Pancreas (tissue), 10 donors: ENCODE data around the gene STXBP5. TPM values are rescaled to one million over a fixed set of nuclear protein-coding genes. Genes with fewer than 3 reads are reported as not detected.

Source experiments
- ATAC-seq, 4 donors: fragments of 200-7000 bp; cut with Tn5 transposase; one replicate each; pipeline versions ENCODE4 v1.8.0 to v1.9.1; 2020; ENCODE audit warnings: mild to moderate bottlenecking in 4 of 4, moderate library complexity in 4 of 4
- DNase-seq, 6 donors: peaks; one replicate each; pipeline ENCODE4 v3.0.0-alpha.2; 2020
- FAIRE-seq: peaks from 2 replicates; lab custom pipeline; 2012; peaks lifted over from hg19 to GRCh38; lab: Jason Lieb, UNC
- H3K27ac ChIP-seq, 4 donors: fragments of 200-600 bp; sonication (generic); 1 replicate in 3 of 4; 2 replicates in 1 of 4; pipeline versions ENCODE4 v1.5.0 to v1.8.0; 2020
- H3K27me3 ChIP-seq, 4 donors: fragments of 200-600 bp; one replicate each; pipeline ENCODE4 v1.8.0; 2021
- H3K36me3 ChIP-seq, 3 donors: fragments of 200-600 bp; sonication (generic) in 1 of 3; one replicate each; pipeline versions ENCODE4 v1.5.0 to v1.8.0; 2020 to 2021
- H3K4me1 ChIP-seq, 3 donors: fragments of 200-600 bp; one replicate each; pipeline ENCODE4 v1.8.0; 2021
- H3K4me3 ChIP-seq, 4 donors: fragments of 200-600 bp; sonication (generic) in 2 of 4; one replicate each; pipeline versions ENCODE4 v1.5.0 to v1.8.0; 2020 to 2021
- H3K9me3 ChIP-seq, 4 donors: fragments of 200-600 bp; one replicate each; pipeline ENCODE4 v1.8.0; 2021
- CTCF ChIP-seq, 4 donors: fragments of 200-600 bp; sonication (generic) in 3 of 4; IDR thresholded peaks; one replicate each; pipeline versions ENCODE4 v1.5.0 to v1.8.0; 2021; ENCODE audit warnings: antibody characterized with exemption in 4 of 4
- WGBS, 2 donors: extraction: QIAGEN DNeasy Blood & Tissue Kit; methylation state at CpG; one replicate each; pipeline ENCODE4 v1.1.7; 2013; 5-methylcytosine and 5-hydroxymethylcytosine counted together
- intact Hi-C, 3 donors: fragments of 100-400 bp; cut with DNase I; formaldehyde crosslinking; loops; one replicate each; pipeline versions ENCODE4 v1.11.1 to v1.14.2; 2022
- polyA plus RNA-seq, 2 donors: library from polyadenylated mRNA; stranded (reverse); fragments of 200-250 nt; gene quantifications; one replicate each; pipeline ENCODE4 v1.2.3, GENCODE V29; 2013
- total RNA-seq, 6 donors: library from RNA; stranded (reverse); fragmentation: NEBNext Ultra II Directional in 4 of 6; extraction: Animal tissue kit (Norgen Biotek cat#: 25700) in 4 of 6; gene quantifications; one replicate each; pipeline versions ENCODE4 v1.2.1 to v1.2.4, GENCODE V29; 2021 to 2023
- donor health status: healthy with polysubstance abuse.
- donor health status: DM: no; HTN: no; CAD: no; lungs with moderate emphysema.
- donor health status: DM: no; HTN: no; CAD: no.
- donor health status: control.
- donor health status: control.
- donor health status: Bipolar disorder and iron deficiency.
- donor health status: DM: yes; HTN: yes; CAD: no.
- donor health status: DM: no; HTN: no; CAD: no.
- donor health status: DM: no; HTN: no; CAD: no.
- donor health status: DM: yes; HTN: yes; CAD: no.

The STXBP5 gene
- total and polyA plus RNA-seq, 8 donors: 11.9 to 25.8 (median 23.1) TPM

GRCh38 chr6:147194652-147195411 lies 9.4 kb upstream of the STXBP5 start:
- no peak for FAIRE-seq
- no peak for DNase-seq
- H3K4me3 ChIP-seq: no peak overlapping the region
- 93 to 96% methylated on average over 6 of the region's 6 CpGs for WGBS, 2 donors
- no peak for TF ChIP-seq CTCF (IDR thresholded peaks at IDR 0.05)
- H3K9me3 ChIP-seq: no peaks in the 10 kb centered on the region
- no peak for ATAC-seq
- intact Hi-C loops: no loop called here
- H3K27me3 ChIP-seq: no peaks in the 10 kb centered on the region
- H3K4me1 ChIP-seq: peaks cover 0 to 3% (median 0%) of the 10 kb centered on the region in 3 donors
- H3K36me3 ChIP-seq: no peaks in the 10 kb centered on the region
- H3K27ac ChIP-seq: no peak overlapping the region

- no peak for ATAC-seq
- no peaks in the 10 kb centered on the region for H3K27me3 ChIP-seq
- TF ChIP-seq CTCF (IDR thresholded peaks at IDR 0.05): no peak
- no peaks in the 10 kb centered on the region for H3K36me3 ChIP-seq
- peaks cover 0 to 3% (median 0%) of the 10 kb centered on the region in 3 donors for H3K4me1 ChIP-seq
- no peaks in the 10 kb centered on the region for H3K9me3 ChIP-seq
- intact Hi-C loops: no loop called here
- no peak overlapping the region for H3K27ac ChIP-seq
- no peak for FAIRE-seq
- DNase-seq: no peak
- H3K4me3 ChIP-seq: no peak overlapping the region
- WGBS, 2 donors: 95 to 100% methylated on average over 3 of the region's 3 CpGs
Observed at GRCh38 chr6:147195510-147195909, 8.7 kb upstream of the STXBP5 start.

GRCh38 chr6:147195987-147196386 lies 8.2 kb upstream of the STXBP5 start:
- no peaks in the 10 kb centered on the region for H3K9me3 ChIP-seq

DNA sequence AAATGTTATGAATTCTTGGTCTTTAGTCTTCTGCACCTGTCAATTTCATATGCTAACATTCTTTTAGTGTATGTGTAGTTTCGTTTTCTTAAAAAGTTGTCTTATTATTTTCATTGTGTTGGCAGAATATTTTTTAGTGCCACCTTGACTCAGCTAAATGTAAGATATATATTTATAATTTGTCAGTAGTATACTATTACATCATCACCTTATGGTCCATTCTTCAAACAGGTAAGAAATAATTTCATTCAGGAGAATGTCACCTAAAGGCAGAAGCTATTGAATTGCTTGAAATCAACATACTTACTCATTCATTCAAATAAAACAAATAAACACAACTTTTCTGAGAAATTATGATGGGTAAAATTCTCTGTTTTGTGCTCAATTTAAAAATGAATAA lies 3.5 kb upstream of the STXBP5 start:
- no peak for FAIRE-seq
- intact Hi-C loops: no loop called here

More at GRCh38 chr6:147195987-147196386, 8.2 kb upstream of the STXBP5 start:
- no peak for DNase-seq
- no peaks in the 10 kb centered on the region for H3K36me3 ChIP-seq
- TF ChIP-seq CTCF (IDR thresholded peaks at IDR 0.05): no peak
- peaks cover 0 to 3% (median 0%) of the 10 kb centered on the region in 3 donors for H3K4me1 ChIP-seq
- ATAC-seq: no peak
- intact Hi-C loops: no loop called here
- no peak for FAIRE-seq
- no peaks in the 10 kb centered on the region for H3K27me3 ChIP-seq
- H3K27ac ChIP-seq: no peak overlapping the region
- WGBS, 2 donors: 90 to 92% methylated on average over 3 of the region's 3 CpGs
- no peak overlapping the region for H3K4me3 ChIP-seq

More for the DNA sequence above, 3.5 kb upstream of the STXBP5 start:
- ATAC-seq (no peak), DNase-seq (no peak)
- 82 to 91% methylated on average over 1 of the region's 1 CpG for WGBS, 2 donors
- no peaks in the 10 kb centered on the region for H3K36me3 ChIP-seq
- H3K4me3 ChIP-seq: no peak overlapping the region
- H3K27me3 ChIP-seq: no peaks in the 10 kb centered on the region
- TF ChIP-seq CTCF (IDR thresholded peaks at IDR 0.05): no peak
- no peaks in the 10 kb centered on the region for H3K4me1 ChIP-seq
- H3K27ac ChIP-seq: no peak overlapping the region
- no peaks in the 10 kb centered on the region for H3K9me3 ChIP-seq
